H9 (cell line): ENCODE results near the gene AFG1L. TPM values are rescaled to one million over a fixed set of nuclear protein-coding genes. Genes with fewer than 3 reads are reported as not detected.

ENCODE experiments used
- DNase-seq: peaks from one replicate; pipeline ENCODE4 v3.0.0-alpha.2; 2017
- H2AFZ ChIP-seq: one replicate; pipeline ENCODE4 v1.6.1; 2013; ENCODE audit warnings: mild to moderate bottlenecking, low read length, control low read depth, moderate library complexity
- H2AK5ac ChIP-seq: 2 replicates; pipeline ENCODE4 v1.6.1; 2013; ENCODE audit warnings: low read length, control low read depth, mixed read lengths; ENCODE audit not compliant: insufficient read length
- H2BK120ac ChIP-seq: one replicate; pipeline ENCODE4 v1.6.1; 2013; ENCODE audit warnings: low read depth, mild to moderate bottlenecking, low read length, control low read depth, inconsistent platforms; ENCODE audit not compliant: poor library complexity, severe bottlenecking
- H2BK12ac ChIP-seq: 2 replicates; pipeline ENCODE4 v1.6.1; 2013; ENCODE audit warnings: low read length, control low read depth, mixed read lengths, low read depth; ENCODE audit not compliant: insufficient read length
- H2BK15ac ChIP-seq: 2 replicates; pipeline ENCODE4 v1.6.1; 2013; ENCODE audit warnings: low read depth, low read length, control low read depth
- H2BK20ac ChIP-seq: one replicate; pipeline ENCODE4 v1.6.1; 2013; ENCODE audit warnings: low read depth, mild to moderate bottlenecking, low read length, control low read depth, inconsistent platforms; ENCODE audit not compliant: poor library complexity, severe bottlenecking
- H2BK5ac ChIP-seq: 2 replicates; pipeline ENCODE4 v1.6.1; 2013; ENCODE audit warnings: low read length, control low read depth, mixed read lengths; ENCODE audit not compliant: insufficient read length
- H3K14ac ChIP-seq: 2 replicates; pipeline ENCODE4 v1.6.1; 2013; ENCODE audit warnings: low read length, control low read depth; ENCODE audit not compliant: insufficient read depth
- H3K18ac ChIP-seq: 2 replicates; pipeline ENCODE4 v1.6.1; 2013; ENCODE audit warnings: low read depth, mild to moderate bottlenecking, mixed read lengths, low read length, control low read depth; ENCODE audit not compliant: insufficient read length
- H3K23ac ChIP-seq: 2 replicates; pipeline ENCODE4 v1.6.1; 2013; ENCODE audit warnings: low read length, control low read depth, mixed read lengths, low read depth; ENCODE audit not compliant: insufficient read length
- H3K23me2 ChIP-seq: 2 replicates; pipeline ENCODE4 v1.6.1; 2013; ENCODE audit warnings: low read depth, mild to moderate bottlenecking, mixed read lengths, low read length, control low read depth; ENCODE audit not compliant: insufficient read length, poor library complexity, severe bottlenecking
- H3K27ac ChIP-seq: 2 replicates; pipeline ENCODE4 v1.5.1; 2013; ENCODE audit warnings: low read length, control low read depth, mixed read lengths, low read depth; ENCODE audit not compliant: insufficient read length
- H3K27me3 ChIP-seq: 2 replicates; pipeline ENCODE4 v1.6.1; 2013; ENCODE audit warnings: low read length, control low read depth, inconsistent platforms; ENCODE audit not compliant: insufficient read depth
- H3K4ac ChIP-seq: 2 replicates; pipeline ENCODE4 v1.6.1; 2013; ENCODE audit warnings: low read depth, mild to moderate bottlenecking, control low read depth, inconsistent platforms, low read length, moderate library complexity
- H3K4me1 ChIP-seq: 2 replicates; pipeline ENCODE4 v1.6.1; 2013; ENCODE audit warnings: low read length, control low read depth, inconsistent platforms; ENCODE audit not compliant: insufficient read depth
- H3K4me2 ChIP-seq: 2 replicates; pipeline ENCODE4 v1.6.1; 2013; ENCODE audit warnings: low read length, control low read depth, mixed read lengths; ENCODE audit not compliant: insufficient read length, insufficient read depth
- H3K56ac ChIP-seq: 2 replicates; pipeline ENCODE4 v1.6.1; 2013; ENCODE audit warnings: low read depth, mild to moderate bottlenecking, mixed read lengths, low read length, control low read depth; ENCODE audit not compliant: insufficient read length
- H3K79me1 ChIP-seq: 2 replicates; pipeline ENCODE4 v1.6.1; 2013; ENCODE audit warnings: low read depth, mild to moderate bottlenecking, moderate library complexity, low read length, control low read depth, inconsistent platforms; ENCODE audit not compliant: insufficient read depth, poor library complexity, severe bottlenecking
- H3K79me2 ChIP-seq: 2 replicates; pipeline ENCODE4 v1.6.1; 2013; ENCODE audit warnings: low read length, control low read depth, inconsistent platforms; ENCODE audit not compliant: insufficient read depth
- H3K9ac ChIP-seq: 2 replicates; pipeline ENCODE4 v1.6.1; 2013; ENCODE audit warnings: low read length, control low read depth, mixed read lengths; ENCODE audit not compliant: insufficient read length; ENCODE audit errors: extremely low read depth
- H3K9me3 ChIP-seq: one replicate; pipeline ENCODE4 v1.6.1; 2013; ENCODE audit warnings: low read depth, low read length, inconsistent platforms; ENCODE audit not compliant: control insufficient read depth
- H3T11ph ChIP-seq: one replicate; pipeline ENCODE4 v1.6.1; 2013; ENCODE audit warnings: mild to moderate bottlenecking, low read length, control low read depth, inconsistent platforms
- H4K20me1 ChIP-seq: one replicate; pipeline ENCODE4 v1.6.1; 2013; ENCODE audit not compliant: control insufficient read depth, insufficient read length, insufficient read depth
- H4K5ac ChIP-seq: 2 replicates; pipeline ENCODE4 v1.6.1; 2013; ENCODE audit warnings: low read depth, mild to moderate bottlenecking, mixed read lengths, low read length, control low read depth; ENCODE audit not compliant: insufficient read length
- H4K8ac ChIP-seq: replicated peaks from 2 replicates; pipeline ENCODE4 v1.6.1; 2013; ENCODE audit warnings: low read length, control low read depth, mixed read lengths, low read depth; ENCODE audit not compliant: insufficient read length
- H4K91ac ChIP-seq: 2 replicates; pipeline ENCODE4 v1.6.1; 2013; ENCODE audit warnings: low read depth, mild to moderate bottlenecking, moderate library complexity, mixed read lengths, low read length, control low read depth; ENCODE audit not compliant: insufficient read length
- H3K27ac Mint-ChIP-seq, 3 experiments: 2 replicates in 2 of 3; 3 replicates in 1 of 3; pipeline ENCODE4 v1.8.0; 2020 to 2021; ENCODE audit warnings: mixed read lengths in 3 of 3, mild to moderate bottlenecking in 1 of 3, moderate library complexity in 1 of 3
- H3K27me3 Mint-ChIP-seq: 2 replicates; pipeline ENCODE4 v1.8.0; 2021; ENCODE audit warnings: low read depth, mild to moderate bottlenecking, moderate library complexity, mixed read lengths
- H3K36me3 Mint-ChIP-seq, 3 experiments: 2 replicates in 2 of 3; 3 replicates in 1 of 3; pipeline ENCODE4 v1.8.0; 2020 to 2021; ENCODE audit warnings: low read depth in 3 of 3, mixed read lengths in 3 of 3; ENCODE audit not compliant: insufficient read depth in 1 of 3
- H3K4me1 Mint-ChIP-seq, 2 experiments: 2 replicates each; pipeline ENCODE4 v1.8.0; 2020; ENCODE audit warnings: mixed read lengths in 2 of 2
- H3K4me3 Mint-ChIP-seq, 2 experiments: 2 replicates in 1 of 2; 3 replicates in 1 of 2; pipeline ENCODE4 v1.8.0; 2020 to 2021; ENCODE audit warnings: mild to moderate bottlenecking in 2 of 2, mixed read lengths in 2 of 2, moderate library complexity in 1 of 2
- H3K9me3 Mint-ChIP-seq, 2 experiments: 2 replicates in 1 of 2; 3 replicates in 1 of 2; pipeline ENCODE4 v1.8.0; 2020; ENCODE audit warnings: mild to moderate bottlenecking in 2 of 2, mixed read lengths in 2 of 2, moderate library complexity in 1 of 2
- CTCF ChIP-seq: fragments of 200-600 bp; sonication (generic); conservative IDR thresholded peaks from 3 replicates; pipeline ENCODE4 v1.8.0; 2021; ENCODE audit warnings: antibody characterized with exemption, mild to moderate bottlenecking
- WGBS: extraction: QIAGEN DNeasy Blood & Tissue Kit; methylation state at CpG from one replicate; pipeline ENCODE4 v1.1.7; 2013; ENCODE audit warnings: missing lambda C conversion rate, low lambda C conversion rate, mixed read lengths; ENCODE audit not compliant: insufficient read length; ENCODE audit errors: extremely low coverage; 5-methylcytosine and 5-hydroxymethylcytosine counted together
- total RNA-seq: library from RNA; stranded (reverse); gene quantifications from 2 replicates; pipeline ENCODE4 v1.2.1, GENCODE V29; 2021

AFG1L gene
- total RNA-seq, 1 experiment from 2014 or later, result 4.7 TPM

- no peak overlapping the region for H2BK20ac ChIP-seq
- Mint-ChIP-seq H3K27ac (no peak overlapping the region), H3K4me3 (no peak overlapping the region), H3K9me3 (no peaks in the 10 kb centered on the region), H3K27me3 (no peaks in the 10 kb centered on the region; the same call in 1 of the 2 replicates), H3K4me1 (no peaks in the 10 kb centered on the region), H3K36me3 (no peaks in the 10 kb centered on the region; a peak in 1 of 7 replicates)
- no peak overlapping the region for H4K91ac ChIP-seq
- H3K23ac ChIP-seq, result no peak overlapping the region
- H3K4me2 ChIP-seq, result no peak overlapping the region
- no peak overlapping the region for H3K27ac ChIP-seq
- H2BK15ac ChIP-seq, result no peak overlapping the region
- H3K9ac ChIP-seq, result no peak overlapping the region
- H3K23me2 ChIP-seq, result no peaks in the 10 kb centered on the region
- no peak overlapping the region for H4K8ac ChIP-seq
- H2BK120ac ChIP-seq, result no peak overlapping the region
- no CpG with 5 or more reads among the region's 3 CpGs for WGBS
- H3T11ph ChIP-seq, result no peak overlapping the region
- no peak overlapping the region for H3K14ac ChIP-seq
- H4K20me1 ChIP-seq, result no peaks in the 10 kb centered on the region
- H3K18ac ChIP-seq, result no peak overlapping the region
- no peak overlapping the region for H3K56ac ChIP-seq
- no peak overlapping the region for H2AFZ ChIP-seq
- H3K9me3 ChIP-seq, result no peaks in the 10 kb centered on the region
- H3K27me3 ChIP-seq, result no peaks in the 10 kb centered on the region
- no peak for TF ChIP-seq CTCF
- no peak overlapping the region for H2AK5ac ChIP-seq
- no peak for DNase-seq
- H3K79me2 ChIP-seq, result no peaks in the 10 kb centered on the region
- no peak overlapping the region for H2BK5ac ChIP-seq
- no peaks in the 10 kb centered on the region for H3K79me1 ChIP-seq
- H3K4ac ChIP-seq, result no peak overlapping the region
- no peaks in the 10 kb centered on the region for H3K4me1 ChIP-seq
- H4K5ac ChIP-seq, result no peak overlapping the region
- H2BK12ac ChIP-seq, result no peak overlapping the region
Measured at GRCh38 chr6:108337721-108338120, 42.9 kb downstream of the AFG1L start.
